GM06990 (cell line): ENCODE measurements around the gene TBC1D20.

Experiments
- DNase-seq: peaks from one replicate; pipeline ENCODE4 v3.0.0-alpha.2; 2011; ENCODE audit not compliant: insufficient read length; ENCODE audit errors: extremely low read depth
- H3K27me3 ChIP-seq: replicated peaks from 2 replicates; pipeline ENCODE4 v1.6.0; 2011; ENCODE audit warnings: low read length; ENCODE audit not compliant: control insufficient read depth, insufficient read depth
- H3K36me3 ChIP-seq: 2 replicates; pipeline ENCODE4 v1.5.1; 2011; ENCODE audit warnings: low read length; ENCODE audit not compliant: control insufficient read depth, insufficient read depth
- H3K4me3 ChIP-seq: replicated peaks from 2 replicates; pipeline ENCODE4 v1.5.1; 2011; ENCODE audit warnings: low read depth, mild to moderate bottlenecking, control low read depth, low read length
- TF ChIP-seq, protein P1 (sequence below): IDR thresholded peaks from 2 replicates; pipeline ENCODE4 v1.5.1; 2011; ENCODE audit warnings: low read length, control low read depth, mild to moderate bottlenecking, inconsistent platforms; ENCODE audit not compliant: insufficient read depth, poor library complexity, severe bottlenecking

TBC1D20 gene

GRCh38 chr20:404088-404487 is 58.2 kb downstream of the TBC1D20 start:
- H3K36me3 ChIP-seq = no peaks in the 10 kb centered on the region
- no peak overlapping the region for H3K4me3 ChIP-seq
- DNase-seq = no peak
- H3K27me3 ChIP-seq = no peaks in the 10 kb centered on the region
- TF ChIP-seq, protein P1, sequence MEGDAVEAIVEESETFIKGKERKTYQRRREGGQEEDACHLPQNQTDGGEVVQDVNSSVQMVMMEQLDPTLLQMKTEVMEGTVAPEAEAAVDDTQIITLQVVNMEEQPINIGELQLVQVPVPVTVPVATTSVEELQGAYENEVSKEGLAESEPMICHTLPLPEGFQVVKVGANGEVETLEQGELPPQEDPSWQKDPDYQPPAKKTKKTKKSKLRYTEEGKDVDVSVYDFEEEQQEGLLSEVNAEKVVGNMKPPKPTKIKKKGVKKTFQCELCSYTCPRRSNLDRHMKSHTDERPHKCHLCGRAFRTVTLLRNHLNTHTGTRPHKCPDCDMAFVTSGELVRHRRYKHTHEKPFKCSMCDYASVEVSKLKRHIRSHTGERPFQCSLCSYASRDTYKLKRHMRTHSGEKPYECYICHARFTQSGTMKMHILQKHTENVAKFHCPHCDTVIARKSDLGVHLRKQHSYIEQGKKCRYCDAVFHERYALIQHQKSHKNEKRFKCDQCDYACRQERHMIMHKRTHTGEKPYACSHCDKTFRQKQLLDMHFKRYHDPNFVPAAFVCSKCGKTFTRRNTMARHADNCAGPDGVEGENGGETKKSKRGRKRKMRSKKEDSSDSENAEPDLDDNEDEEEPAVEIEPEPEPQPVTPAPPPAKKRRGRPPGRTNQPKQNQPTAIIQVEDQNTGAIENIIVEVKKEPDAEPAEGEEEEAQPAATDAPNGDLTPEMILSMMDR = no peak

DNA sequence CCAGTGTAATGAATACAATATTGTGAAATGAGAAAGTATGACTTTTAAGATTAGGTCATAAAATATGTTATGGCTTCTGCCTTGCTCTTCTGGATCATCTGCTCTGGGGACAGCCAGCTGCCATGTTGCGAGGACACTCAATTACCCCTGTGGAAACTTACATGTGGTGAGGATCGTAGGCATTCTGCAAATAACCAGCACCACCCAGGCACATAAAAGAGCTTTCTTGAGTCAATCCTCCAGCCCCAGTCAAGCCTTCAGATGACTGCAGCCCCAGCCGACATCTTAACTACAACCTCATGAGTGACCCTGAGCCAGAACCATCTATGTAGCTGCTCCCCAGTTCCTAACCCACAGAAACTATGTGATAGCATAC is 58.8 kb downstream of the TBC1D20 start:
- peaks cover under 1% of the 10 kb centered on the region; the same call in 1 of the 2 replicates for H3K36me3 ChIP-seq

GRCh38 chr20:402898-403581 is 59.3 kb downstream of the TBC1D20 start:
- TF ChIP-seq, protein P1 = no peak
- Histone ChIP-seq H3K27me3 (no peaks in the 10 kb centered on the region), H3K4me3 (no peak overlapping the region), H3K36me3 (peaks cover 2% of the 10 kb centered on the region; the same call in 1 of the 2 replicates)
- no peak for DNase-seq

More for the DNA sequence above, 58.8 kb downstream of the TBC1D20 start:
- TF ChIP-seq, protein P1 = no peak
- H3K27me3 ChIP-seq = no peaks in the 10 kb centered on the region
- DNase-seq = no peak
- H3K4me3 ChIP-seq = no peak overlapping the region

DNA sequence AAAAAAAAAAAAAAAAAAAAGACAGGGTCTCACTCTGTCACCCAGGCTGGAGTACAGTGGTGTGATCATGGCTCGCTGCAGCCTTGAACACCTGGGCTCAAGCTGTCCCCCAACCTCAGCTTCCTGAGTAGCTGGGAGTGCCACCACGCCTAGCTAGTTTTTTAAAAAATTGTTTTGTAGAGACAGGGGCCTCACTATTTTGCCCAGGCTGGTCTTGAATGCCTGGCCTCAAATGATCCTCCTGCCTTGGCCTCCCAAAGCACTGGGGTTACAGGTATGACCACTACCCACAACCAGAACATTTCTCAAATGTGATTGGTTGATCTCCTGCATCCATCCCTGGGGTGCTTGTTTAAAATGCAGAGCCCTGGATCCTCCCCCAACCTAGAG is 59.8 kb downstream of the TBC1D20 start:
- H3K27me3 ChIP-seq = no peaks in the 10 kb centered on the region
- peaks cover 2% of the 10 kb centered on the region; the same call in 1 of the 2 replicates for H3K36me3 ChIP-seq
- TF ChIP-seq, protein P1 = no peak
- DNase-seq = no peak
- no peak overlapping the region for H3K4me3 ChIP-seq

DNA sequence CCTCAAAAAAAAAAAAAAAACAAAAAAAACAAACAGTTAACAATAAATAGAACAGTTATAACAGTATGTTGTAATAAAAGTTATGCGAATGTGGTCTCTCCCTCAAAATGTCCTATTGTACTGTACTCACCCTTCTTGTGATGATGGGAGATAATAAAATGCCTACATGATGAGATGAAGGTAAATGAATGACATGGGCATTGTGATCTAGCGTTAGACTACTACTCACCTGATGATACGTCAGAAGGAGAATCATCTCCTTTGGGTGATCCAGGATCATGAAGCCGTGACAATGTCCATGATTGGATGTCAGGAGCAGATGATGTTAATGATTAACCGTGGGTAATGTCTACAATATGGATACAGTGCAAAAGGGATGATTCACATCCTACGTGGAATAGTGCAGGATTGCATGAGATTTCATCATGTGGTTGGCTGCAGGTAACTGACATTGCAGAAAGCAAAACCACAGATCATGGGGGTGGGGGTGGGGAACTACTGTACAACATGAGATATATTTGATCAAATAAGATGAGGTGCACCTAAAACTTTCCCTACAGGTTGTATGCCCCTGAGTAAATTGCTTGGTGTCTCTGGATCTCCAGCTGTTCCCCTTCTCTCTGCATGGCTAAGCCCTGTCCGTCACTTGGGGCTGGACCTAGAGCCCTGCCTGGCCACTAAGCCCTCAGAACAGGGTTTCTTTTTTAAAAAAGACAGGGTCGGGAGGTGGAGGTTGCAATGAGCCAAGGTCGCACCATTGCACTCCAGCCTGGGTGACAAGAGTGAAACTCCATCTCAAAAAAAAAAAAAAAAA is 60.4 kb downstream of the TBC1D20 start:
- Histone ChIP-seq H3K36me3 (peaks cover 3% of the 10 kb centered on the region), H3K4me3 (no peak overlapping the region), H3K27me3 (no peaks in the 10 kb centered on the region)
- DNase-seq = no peak
- TF ChIP-seq, protein P1 = no peak
